Suprapubic skin (tissue), 4 donors: ENCODE data around the gene UAP1.

ENCODE experiments used
- CTCF ChIP-seq, 2 donors: fragments of 200-600 bp in 1 of 2; fragments of 450-650 bp in 1 of 2; sonication (generic) in 1 of 2; IDR thresholded peaks; one replicate each; pipeline ENCODE4 v1.5.1; 2016 to 2019; ENCODE audit warnings: antibody characterized with exemption in 2 of 2, mild to moderate bottlenecking in 1 of 2, moderate library complexity in 1 of 2
- EP300 ChIP-seq: sonication (generic); formaldehyde crosslinking; IDR thresholded peaks from one replicate; pipeline ENCODE4 v1.6.1; 2017; ENCODE audit warnings: antibody characterized with exemption
- POLR2A ChIP-seq, 2 donors: fragments of 450-650 bp; IDR thresholded peaks; one replicate each; pipeline ENCODE4 v1.6.1; 2017; ENCODE audit warnings: antibody characterized with exemption in 2 of 2, mild to moderate bottlenecking in 2 of 2, moderate library complexity in 2 of 2
- POLR2AphosphoS5 ChIP-seq, 3 donors: sonication (generic); formaldehyde crosslinking; IDR thresholded peaks; one replicate each; pipeline ENCODE4 v1.6.1; 2017; ENCODE audit warnings: antibody characterized with exemption in 3 of 3

- TF ChIP-seq POLR2A (IDR thresholded peaks at IDR 0.05) (no peak), CTCF (IDR thresholded peaks at IDR 0.05) (no peak), EP300 (no peak), POLR2AphosphoS5 (IDR thresholded peaks at IDR 0.05) (no peak)
These were observed 12.5 kb upstream of the UAP1 start for GRCh38 chr1:162549001-162549400.
